HEK293T (cell line): ENCODE data around the gene UGT3A1.

Source experiments
- CTBP1 ChIP-seq: fragments of 450-650 bp; IDR thresholded peaks from 2 replicates; pipeline ENCODE4 v1.6.1; 2016; ENCODE audit warnings: borderline replicate concordance
- FOXK2 ChIP-seq: fragments of 450-650 bp; IDR thresholded peaks from 2 replicates; pipeline ENCODE4 v1.6.1; 2016; ENCODE audit warnings: mild to moderate bottlenecking
- FOXM1 ChIP-seq: fragments of 450-650 bp; IDR thresholded peaks from 2 replicates; pipeline ENCODE4 v1.6.1; 2017; ENCODE audit warnings: mild to moderate bottlenecking, borderline replicate concordance
- HDGF ChIP-seq: fragments of 450-650 bp; IDR thresholded peaks from 2 replicates; pipeline ENCODE4 v1.6.1; 2017; ENCODE audit warnings: antibody characterized with exemption, borderline replicate concordance
- TARDBP ChIP-seq: fragments of 450-650 bp; IDR thresholded peaks from 2 replicates; pipeline ENCODE4 v1.6.1; 2016

GRCh38 chr5:35926389-35927051 is 64.7 kb downstream of the UGT3A1 start:
- TF ChIP-seq CTBP1 (no peak), FOXK2 (no peak), HDGF (no peak), FOXM1 (no peak), TARDBP (no peak)
